ENCODE data around the gene IKZF5. TPM values are rescaled to one million over a fixed set of nuclear protein-coding genes. Genes with fewer than 3 reads are reported as not detected.
A peak's percentile ranks its signal among the peaks of the same experiment; 100 is the strongest.

The IKZF5 gene
- total RNA-seq, 1 donor from 2014 or later = 2.2 TPM

DNA sequence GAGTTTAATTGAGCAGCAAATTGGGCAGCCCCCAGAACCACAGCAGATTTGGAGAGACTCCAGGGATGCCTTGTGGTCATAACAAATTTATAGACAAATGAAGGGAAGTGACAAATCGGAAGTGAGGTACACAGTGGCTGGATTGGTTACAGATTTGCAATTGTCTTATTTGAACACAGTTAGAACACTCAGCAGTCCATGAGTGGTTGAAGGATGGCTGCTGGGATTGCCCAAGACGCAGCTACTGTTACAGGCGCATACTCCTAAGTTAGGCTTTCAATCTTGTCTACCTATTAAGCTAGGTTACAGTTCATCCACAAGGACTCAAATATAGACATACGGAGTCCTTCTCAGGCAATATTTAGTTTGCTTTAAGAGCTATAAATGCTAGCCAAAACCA lies 7.6 kb upstream of the IKZF5 start:
- DNase-seq (ENCODE audit: low read depth in 2 of 2) = no peak

DNA sequence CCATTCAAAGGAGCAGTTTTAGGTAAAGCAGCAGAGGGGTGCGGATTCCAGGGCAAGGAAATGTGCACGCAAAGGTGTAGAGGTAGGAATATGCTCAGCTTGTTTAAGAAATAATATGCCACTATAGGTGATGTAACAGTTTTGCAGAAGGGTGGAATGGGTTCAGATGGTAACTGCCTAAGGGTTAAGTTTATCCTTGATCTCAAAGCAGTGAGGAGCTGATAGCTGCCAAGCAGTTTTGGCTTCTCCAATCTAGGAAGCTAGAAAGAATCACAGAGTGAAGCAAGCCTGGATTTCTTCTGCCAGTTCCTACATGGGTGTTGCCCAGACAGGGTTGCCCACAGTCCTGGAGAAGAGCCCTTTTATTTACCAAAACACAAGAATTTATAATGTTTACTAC lies 6.2 kb upstream of the IKZF5 start:
- no peak for DNase-seq (ENCODE audit: low read depth in 2 of 2)

DNA sequence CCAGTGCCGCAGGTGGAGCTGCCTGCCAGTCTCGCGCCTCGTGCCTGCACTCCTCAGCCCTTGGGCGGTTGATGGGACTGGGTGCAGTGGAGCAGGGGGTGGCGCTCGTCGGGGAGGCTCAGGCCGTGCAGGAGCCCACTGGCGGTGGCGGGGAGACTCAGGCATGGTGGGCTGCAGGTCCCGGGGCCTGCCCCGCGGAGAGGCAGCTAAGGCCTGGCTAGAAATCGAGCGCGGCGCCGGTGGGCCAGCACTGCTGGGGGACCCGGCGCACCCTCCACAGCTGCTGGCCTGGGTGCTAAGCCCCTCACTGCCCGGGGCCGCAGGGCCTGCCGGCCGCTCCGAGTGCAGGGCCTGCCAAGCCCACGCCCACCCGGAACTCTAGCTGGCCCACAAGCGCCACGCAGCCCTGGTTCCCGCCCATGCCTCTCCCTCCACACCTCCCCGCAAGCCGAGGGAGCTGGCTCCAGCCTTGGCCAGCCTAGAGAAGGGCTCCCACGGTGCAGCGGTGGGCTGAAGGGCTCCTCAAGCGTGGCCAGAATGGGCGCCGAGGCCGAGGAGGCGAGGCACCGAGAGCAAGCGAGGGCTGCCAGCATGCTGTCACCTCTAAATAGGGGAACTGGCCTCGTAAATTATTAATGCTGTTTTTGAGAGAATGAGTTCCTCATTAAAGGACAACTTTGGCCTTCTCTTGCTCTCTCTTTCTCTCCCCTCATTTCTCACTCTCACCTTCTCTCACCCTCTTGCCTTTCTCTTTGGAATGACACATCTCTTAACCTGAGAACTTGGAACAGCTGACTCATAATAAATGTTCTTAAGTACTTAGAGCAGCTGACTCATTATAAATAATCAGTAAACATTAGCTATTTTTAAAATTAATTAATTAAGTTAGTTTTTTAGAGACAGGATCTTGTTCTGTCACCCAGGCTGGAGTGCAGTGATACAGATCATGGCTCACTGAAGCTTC lies 5.1 kb upstream of the IKZF5 start:
- DNase-seq (ENCODE audit: low read depth in 2 of 2) = no peak

DNA sequence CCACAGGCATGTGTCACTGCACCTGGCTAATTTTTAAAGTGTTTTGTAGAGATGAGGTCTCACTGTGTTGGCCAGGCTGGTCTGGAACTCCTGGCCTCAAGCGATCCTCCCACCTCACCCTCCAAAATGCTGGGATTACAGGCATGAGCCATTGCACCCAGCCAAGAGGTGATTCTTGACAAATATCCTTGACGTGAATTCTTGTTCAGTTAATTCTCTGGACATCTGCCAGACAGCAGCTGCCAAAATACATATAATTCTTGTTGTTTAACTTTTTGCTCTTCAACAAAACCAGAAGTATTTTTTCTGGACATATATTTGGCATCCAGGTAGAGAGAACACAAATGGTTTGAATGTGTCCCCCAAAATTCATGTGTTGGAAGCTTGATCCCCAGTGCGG lies 3.4 kb upstream of the IKZF5 start:
- no peak for DNase-seq (ENCODE audit: low read depth in 2 of 2)

DNA sequence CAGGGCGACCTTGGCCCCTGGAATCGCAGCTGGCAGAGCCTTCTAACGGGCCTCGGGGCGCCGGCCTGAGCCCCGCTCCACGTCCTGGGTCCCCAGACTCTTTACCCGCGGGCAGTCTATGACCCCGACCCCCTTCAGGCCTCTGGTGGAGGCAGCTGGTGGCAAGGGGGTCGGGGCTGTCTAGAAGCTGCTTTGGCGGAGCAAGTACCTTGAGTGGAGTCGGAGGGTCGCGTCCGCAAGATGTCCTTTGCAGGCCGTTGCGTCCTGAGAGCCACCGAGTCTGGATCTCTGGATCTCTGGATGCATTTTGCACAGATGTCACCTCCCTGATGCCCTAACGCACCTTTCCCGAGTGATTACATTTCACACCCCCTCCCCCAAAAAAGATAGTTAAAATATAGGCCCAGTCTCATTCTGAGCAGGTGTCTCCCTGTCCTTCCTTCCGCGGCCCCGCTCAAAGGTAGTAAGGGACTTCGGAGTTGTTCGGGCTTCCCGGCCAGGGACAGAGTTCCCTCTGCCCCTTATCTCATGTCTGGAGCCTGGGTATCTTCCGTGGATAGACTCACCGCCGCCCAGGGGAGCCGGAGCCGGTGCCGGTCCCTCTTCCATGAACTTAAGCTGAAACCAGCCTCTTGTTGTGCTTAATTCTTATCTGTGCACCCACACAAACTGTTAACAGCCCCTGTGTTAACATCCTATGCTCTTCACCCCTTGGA lies 668 bp upstream of the IKZF5 start:
- peak; percentile 11 to 14 for DNase-seq (ENCODE audit: low read depth in 2 of 2)

DNA sequence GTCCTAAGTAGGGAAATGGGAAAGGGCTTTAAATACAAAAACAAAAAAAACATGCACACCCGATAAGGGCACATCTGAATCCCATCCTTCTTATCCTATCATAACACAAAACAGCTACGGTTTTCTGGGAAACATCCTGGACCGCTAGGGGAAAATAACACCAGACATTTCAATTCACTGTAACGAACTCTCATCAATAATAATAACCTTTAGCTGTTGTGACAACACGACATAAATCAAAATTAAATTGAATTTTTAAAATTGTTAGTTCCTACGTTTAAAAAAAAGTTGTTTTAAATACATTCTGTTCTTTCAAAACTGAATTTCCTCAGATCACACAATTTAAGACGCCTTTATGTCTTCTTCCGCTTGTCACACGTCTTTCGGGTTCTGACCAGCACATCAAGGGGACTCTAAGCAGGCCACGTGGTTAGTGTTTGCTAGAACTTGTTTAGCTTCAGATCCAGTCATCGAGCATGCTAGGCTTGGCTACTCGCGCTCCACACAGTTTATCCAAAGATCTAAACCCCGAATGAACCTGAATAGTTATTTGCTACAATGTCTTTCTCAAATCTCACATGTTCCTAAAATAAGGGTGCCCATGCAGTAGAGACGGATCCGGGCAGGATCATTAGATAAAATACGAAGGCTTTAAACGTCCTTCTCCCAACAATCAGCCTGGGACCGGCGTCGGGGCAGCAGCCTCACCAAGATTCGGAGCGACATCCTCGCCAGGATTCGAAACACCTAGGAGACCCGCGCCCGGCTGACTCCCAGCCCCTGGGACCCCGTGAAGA lies 839 bp downstream of the IKZF5 start:
- DNase-seq (ENCODE audit: low read depth in 2 of 2) = peak; percentile 64 to 74

DNA sequence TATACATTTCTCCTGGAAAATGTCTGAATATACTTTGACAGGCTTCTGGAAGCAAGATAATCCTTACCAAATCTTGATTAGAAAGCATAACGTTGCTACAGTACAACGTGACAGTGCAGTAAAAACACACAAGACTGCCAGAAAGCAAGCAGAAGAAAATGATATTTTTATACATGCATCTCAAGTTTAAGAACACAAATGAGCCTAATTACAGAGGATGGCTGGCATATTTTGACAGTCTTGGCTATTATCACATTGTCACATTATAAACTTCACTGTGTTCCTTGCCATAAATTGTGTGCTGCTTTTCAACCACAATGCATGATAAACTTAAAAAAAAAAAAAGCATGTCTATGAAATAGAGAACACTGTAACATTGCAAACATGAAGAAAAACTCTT lies 4.3 kb downstream of the IKZF5 start:
- no peak for DNase-seq (ENCODE audit: low read depth in 2 of 2)

DNA sequence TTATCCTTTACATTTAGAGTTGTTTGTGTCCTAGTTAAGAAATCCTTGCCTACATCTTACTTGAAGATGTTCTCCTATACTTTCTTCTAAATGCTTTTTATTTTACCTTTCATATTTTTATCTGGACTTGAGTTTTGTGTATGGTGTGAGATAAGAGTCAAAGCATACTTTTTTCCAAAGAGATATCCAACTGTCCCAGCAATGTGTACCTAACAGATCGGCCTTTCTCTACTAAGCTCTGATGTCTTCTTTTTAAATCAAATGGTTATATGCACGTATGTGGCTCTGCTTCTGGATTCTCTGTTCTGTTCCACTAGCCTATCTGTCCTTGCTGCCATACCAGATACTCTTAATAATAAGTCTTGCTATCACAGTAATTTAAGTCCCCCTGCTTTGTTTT lies 7.2 kb downstream of the IKZF5 start:
- no peak for DNase-seq (ENCODE audit: low read depth in 2 of 2)

DNA sequence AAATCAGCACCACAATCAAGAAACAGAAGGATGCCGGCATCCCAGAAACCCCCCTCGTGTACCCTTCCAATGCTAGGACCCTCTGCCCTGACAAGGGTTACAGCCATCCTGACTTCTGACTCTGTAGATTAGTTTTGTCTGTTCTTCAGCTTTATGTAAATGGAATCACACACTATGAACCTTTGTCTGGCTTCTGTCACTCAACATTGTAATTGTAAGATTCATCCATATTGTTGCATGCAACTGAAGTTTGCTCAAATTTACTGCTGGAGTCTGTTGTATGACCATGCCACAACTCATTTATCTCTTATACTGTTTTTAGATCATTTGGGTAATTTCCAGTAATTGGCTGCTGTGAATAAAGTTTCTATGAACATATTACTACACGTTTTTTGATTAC lies 8.4 kb downstream of the IKZF5 start:
- no peak for DNase-seq (ENCODE audit: low read depth in 2 of 2)

DNA sequence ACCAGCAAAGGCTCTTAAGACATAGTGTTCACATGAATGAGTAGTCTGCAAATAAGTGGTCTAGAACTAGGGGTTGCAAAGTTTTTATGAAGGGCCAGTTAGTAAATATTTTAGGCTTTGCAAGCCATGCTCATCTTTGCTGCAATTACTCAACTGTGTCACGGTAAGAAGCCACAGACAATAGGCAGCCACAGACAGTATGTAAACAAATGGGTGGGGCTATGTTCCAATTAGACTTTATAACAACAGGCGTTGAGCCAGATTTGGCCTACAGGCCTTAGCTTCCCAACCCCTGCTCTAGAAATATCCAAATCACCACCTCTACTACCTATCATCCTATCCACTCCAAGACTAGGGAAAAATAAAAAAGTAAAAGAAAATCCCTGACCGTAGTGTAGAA lies 9.2 kb downstream of the IKZF5 start:
- no peak for DNase-seq (ENCODE audit: low read depth in 2 of 2)

DNA sequence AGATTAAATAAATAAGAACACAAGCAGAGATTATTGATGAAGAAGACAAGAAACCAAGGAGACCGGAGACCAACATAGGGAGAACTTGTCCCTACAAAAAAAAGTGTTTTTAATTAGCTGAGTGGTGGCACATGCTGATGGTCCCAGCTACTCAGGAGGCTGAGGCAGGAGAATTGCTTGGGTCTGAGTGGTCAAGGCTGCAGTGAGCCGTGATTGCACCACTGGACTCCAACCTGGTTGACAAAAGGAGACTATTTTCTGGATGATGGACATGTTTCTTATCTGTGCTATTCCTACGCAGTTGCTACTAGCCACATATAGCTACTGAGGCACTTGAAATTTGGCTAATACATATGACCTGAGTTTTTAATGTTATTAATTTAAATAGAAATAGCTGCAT lies 9.7 kb downstream of the IKZF5 start:
- DNase-seq (ENCODE audit: low read depth in 2 of 2) = no peak

DNA sequence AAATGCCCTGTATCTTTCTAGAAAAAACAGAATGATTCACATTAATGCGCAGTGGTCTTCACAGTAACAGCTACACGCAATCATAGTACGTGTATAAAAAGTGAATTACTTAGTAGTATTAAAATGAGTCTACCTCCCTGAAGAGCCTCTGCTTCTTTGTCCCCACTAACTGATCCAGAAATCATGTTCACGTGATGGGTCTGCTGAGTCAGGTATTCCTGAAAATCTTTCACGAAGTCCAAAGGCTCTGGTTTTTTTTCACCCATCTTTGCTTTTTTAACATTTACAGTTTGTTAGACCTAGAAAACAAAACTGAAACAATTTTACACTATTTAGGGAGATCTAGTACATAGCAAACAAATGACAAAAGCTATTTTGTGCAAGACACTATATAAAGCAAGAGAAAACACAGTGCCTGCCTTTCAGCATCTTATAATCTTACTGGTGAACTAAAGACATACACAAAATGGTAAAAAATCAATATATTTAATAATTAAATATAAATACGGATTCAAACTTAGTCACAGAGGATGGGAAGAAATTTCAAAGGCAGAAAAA lies 10.2 kb downstream of the IKZF5 start:
- DNase-seq (ENCODE audit: low read depth in 2 of 2) = no peak

DNA sequence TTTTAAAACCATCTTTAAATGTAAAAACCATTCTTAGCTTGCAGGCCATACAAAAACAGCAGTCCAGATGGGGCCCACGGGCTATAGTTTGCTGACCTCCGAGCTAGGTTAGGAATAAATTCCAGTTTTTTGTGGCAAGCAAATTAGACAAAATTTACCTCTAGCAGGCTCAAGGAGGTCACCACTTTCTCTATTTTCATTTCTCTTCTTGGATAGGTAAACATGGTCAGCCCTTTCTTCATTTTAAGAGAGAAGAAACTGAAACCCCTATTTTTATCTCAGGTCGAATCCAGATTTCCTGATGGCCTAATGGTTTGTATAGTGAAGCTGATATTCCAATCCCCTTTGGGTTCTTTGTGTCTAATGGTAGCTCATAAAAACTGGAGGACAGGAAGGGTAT lies 10.7 kb downstream of the IKZF5 start:
- DNase-seq (ENCODE audit: low read depth in 2 of 2) = no peak

DNA sequence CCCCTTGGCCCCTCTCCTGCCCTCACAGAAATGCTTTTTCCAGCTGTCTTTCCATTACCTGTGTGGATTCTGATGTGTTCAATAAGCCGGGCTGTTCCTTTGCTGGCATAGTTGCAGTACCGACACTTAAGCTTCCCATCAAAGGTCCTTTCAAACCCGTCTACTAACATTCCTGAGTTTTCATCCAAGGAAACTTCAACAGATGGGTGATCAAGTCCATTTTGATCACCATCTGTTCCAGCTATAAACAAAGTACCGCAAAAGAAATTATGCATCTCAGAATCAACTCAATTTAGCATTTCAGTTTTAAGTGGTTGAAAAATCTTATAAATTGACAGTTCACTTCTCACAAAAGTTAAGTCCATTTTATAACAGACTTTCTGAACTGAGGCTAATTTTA lies 12.7 kb downstream of the IKZF5 start:
- DNase-seq (ENCODE audit: low read depth in 2 of 2) = no peak

DNA sequence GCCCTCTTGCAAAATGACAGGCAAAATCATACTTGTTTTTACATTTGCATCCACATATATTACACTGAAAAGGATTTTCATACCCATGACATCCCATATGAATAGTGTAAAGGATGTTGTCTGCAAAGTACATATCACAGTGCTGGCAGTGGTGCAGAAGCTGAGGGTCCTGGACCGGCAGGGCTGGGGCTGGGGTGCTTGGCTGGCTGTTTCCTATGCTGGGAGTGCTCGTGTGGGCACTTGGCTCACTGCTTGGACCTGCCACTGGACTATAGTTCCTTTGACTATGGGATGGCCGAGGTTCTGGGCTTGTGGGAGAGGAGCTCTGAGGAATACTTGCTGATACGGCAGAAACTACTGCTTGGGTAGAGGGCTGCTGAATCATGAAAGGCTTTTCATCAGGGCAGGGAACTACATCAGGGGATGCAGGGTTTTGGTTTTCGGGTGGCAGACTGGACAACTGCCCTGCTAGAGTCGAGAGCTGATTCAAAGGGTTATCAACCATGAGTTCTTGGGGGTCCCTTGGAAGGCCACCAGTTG lies 14.7 kb downstream of the IKZF5 start:
- no peak for DNase-seq (ENCODE audit: low read depth in 2 of 2)

DNA sequence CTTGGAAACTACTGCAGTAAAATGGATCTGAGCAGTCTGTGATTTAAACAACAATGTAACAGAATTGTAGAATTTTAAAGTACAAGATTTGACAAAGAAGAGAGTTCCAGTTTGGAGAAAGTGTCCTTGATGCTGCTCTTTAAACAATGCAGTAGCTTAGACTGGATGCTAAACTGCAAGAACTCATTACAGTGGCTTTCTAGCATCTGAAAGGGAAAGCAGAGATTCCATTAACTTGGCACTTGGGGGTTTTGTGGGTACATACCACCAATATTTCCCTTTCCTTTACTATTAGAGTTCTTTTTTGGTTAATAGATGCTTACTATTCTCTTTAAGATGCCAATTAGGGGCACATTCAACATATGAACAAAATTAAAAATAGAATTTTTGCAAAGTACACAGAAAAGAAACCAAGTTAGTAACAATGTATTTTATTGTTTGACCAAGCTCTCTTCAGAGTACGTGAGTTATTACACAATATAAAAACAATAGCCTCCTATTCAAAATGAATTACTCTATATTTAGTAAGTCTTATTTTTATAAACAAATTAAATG lies 16.5 kb downstream of the IKZF5 start:
- no peak for DNase-seq (ENCODE audit: low read depth in 2 of 2)

DNA sequence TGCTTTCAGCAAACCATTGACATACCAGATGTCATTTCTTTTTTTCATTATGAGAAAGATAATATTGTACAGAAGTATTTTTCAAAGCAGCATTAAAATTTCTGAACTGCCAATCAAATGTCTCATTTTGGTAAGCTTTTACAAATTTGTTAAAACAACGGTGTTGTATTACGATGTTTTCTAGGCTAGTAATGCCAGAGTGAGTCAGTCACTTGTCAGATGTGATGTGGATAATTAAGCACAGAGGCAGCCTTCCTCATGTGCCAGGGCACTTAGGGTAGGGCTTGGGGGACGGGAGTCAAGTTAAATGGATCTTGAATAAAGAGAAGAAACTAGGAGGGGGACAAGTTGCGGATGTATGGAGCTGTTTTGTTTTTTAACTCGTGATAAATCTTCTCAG lies 18.3 kb downstream of the IKZF5 start:
- no peak for DNase-seq (ENCODE audit: low read depth in 2 of 2)

DNA sequence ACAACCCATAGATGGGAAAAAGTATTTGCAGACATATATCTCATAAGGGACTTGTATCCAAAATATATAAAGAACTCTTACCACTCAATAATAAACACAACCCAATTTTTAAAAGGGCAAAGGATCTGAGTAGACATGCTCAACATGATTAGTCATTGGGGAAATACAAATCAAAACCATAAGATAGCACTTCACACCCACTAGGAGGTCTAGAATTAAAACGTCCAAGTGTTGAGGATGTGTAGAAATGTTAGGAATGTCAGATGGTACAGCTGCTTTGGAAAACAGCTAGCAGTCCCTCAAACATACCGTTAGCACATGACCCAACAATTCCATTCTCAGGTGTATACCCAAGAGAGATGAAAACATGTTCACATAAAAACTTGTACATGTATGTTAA lies 20.1 kb downstream of the IKZF5 start:
- no peak for DNase-seq (ENCODE audit: low read depth in 2 of 2)

DNA sequence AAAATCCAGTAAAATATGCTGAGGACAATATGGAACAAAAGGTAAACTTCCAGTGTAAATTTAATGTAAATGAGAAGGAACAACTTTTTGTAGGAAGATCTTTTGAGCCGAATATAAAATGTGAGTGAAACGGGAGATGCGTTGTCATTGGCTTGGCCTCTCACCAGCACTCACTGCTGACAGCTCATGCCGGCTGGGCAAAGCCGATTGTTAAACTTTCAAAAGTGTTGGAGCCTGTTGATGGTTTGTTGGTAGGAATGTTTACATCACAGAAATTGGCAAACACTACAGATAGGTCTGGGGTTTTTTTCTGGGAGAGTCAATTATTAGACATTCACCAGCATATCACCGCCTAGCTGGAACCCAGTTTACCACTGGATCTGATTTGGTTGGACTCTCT lies 22.3 kb downstream of the IKZF5 start:
- no peak for DNase-seq (ENCODE audit: low read depth in 2 of 2)

DNA sequence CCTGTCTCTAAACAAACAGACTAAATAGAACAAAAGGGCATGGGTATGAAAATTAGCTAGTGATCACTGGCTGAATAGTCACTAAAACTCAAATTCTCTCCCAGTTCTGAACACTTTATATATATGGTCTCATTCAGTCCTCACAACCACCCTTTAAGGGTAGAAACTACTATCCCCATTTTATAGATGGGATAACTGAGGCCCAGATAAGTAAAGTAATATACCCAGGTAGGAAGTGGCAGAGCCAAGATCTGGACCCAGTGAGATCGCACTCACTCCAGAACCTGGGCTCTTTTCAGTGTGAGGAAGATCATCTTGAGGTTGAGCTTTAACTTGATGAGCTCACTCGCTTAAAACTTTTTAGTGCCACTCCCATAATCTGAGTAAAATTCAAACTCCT lies 23.9 kb downstream of the IKZF5 start:
- DNase-seq (ENCODE audit: low read depth in 2 of 2) = no peak

DNA sequence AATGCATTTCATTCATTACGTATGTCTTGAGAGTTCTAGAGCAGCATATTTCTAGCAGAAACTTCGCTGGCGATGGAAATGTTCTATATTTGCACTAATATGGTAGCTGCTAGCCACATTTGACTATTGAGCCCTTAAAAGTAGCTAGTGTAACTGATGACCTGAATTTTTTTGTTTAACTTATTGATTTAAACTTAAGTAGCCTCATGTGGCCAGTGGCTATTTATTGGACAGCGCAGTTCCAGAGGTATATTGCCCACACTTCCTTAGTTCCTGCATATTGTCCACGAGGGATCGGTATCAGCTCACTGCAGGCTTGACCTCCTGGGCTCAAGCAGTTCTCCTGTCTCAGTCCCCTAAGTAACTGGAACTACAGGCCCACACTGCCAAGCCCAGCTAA lies 24.7 kb downstream of the IKZF5 start:
- DNase-seq (ENCODE audit: low read depth in 2 of 2) = no peak

Measured in lung microvascular endothelial cell (primary cell).